ENCODE measurements around the gene PDP2.

- no peak for TF ChIP-seq CTCF (IDR thresholded peaks at IDR 0.05)
- TF ChIP-seq POLR2A (IDR thresholded peaks at IDR 0.05), result no peak
Measured at GRCh38 chr16:66927918-66928649, 47.8 kb downstream of the PDP2 start.

All from transverse colon (tissue), 3 donors.